NCI-H1694 treated with DMSO at 0.1 percent for 48 hours (cell line): ENCODE measurements around the gene FAM167B.
A peak's percentile ranks its signal among the peaks of the same experiment; 100 is the strongest.

ENCODE experiments used
- DNase-seq: peaks from one replicate; lab custom pipeline; 2025; lab: John Stamatoyannopoulos, UW

The FAM167B gene

DNA sequence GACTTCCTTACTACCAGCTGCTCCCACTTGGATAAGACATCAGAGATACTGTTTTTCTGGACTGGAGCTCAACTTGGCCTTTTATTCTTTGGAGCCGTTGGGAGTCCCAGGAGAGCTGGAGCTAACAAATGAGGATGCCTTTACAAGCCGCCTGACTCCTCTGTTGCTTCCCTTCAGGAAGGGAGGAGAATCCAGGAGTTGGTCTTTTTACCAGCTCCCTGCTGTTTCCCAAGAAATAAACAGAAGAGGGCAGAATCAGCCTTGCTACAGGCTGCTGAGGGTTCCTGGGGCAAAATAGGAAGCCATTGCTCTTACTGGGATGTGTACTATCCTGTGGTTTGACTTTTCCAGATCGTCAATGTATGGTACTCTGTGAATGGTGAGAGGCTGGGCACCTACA, 23.3 kb upstream of the FAM167B start:
- DNase-seq: no peak

DNA sequence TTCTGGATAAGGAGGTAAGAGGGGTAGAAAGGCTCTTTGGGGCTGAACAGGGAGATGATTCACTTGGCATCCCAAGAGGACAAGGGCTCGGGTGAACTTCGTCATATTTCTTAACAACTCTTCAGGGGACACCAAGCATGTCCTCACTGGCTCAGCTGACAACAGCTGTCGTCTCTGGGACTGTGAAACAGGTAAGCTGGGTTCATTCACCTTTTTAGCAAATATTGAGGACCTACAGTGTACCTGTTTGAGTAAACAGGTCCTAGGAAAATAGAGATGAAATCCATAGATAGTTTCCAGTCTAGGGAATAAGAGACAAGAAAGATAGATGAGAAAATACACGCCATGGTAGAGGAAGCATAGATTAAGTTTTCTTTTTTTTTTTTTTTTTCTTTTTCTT, 22.7 kb upstream of the FAM167B start:
- DNase-seq: no peak

DNA sequence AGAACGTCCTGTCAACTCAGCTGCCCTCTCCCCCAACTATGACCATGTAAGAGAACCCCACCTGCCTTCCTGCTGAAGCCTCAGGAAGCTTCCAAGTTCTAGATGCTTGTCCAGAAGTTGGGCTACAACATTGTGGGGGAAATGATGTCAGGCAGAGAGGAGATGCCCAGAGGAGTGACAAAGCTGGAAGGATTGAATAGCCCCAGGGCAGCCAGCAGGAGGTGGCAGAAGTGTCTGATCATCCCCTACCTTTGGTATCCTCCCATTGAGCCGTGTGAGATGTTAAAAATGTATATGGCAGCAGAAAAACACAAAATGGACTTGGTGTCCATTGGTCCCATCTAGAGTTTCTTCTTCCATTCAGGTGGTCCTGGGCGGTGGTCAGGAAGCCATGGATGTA, 18.3 kb upstream of the FAM167B start:
- DNase-seq: no peak

DNA sequence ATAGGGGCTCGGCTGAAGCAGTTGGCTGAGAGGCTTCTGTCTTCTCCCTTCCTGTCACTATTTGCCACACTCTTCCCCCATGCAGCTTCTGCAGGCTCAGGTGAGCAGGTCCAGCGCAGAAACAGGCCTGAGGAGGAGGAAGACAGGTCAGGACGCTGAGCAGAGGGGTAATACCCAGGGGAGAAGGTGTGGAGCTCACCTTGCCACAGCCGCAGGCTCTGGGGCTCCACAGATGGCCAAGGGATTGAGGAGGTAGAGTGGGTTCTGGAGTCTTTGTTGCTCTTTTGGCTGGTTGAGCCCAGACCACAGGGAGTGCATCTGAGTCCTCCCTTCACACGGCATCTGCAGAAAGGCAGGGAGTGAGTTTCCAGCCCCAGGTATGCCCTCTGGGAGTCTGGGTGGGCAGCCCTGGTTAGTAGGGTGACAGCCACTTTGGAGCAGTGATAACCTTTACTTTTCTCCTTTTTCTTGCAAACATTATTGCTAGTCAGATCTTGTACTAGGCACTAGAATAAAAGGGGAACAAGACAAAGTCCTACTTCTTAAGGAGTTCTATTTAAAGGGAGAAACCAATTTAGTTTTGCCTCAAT, 15.1 kb upstream of the FAM167B start:
- no peak for DNase-seq

DNA sequence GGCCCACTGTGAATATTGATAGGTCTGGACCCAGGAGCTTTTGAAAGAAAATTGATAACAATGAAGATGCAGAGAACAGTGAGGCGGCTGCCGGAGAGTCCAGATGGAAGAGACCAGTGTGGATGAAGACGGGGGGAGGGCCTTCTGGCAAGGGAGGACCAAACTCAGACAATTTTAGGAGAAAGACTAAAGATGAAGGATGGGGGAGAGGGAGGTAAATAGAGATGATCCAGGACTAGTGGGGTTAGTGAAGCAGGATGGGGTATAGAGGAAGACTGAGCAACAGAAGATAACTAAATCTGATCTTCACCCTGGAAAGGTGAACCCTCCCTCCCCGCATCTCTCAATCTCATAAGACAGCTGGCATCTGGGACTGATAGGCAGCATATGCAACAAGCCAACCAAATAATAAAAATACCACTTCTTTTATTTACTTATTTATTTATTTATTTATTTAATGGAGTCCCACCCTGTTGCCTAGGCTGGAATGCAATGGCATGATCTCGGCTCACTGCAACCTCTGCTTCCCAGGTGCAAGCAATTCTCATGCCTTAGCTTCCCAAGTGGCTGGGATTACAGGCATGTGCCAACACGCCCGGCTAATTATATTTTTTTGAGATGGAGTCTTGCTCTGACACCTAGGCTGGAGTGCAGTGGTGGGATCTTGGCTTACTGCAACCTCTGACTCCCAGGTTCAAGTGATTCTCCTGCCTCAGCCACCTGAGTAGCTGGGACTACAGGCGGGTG, 14.3 kb upstream of the FAM167B start:
- no peak for DNase-seq

DNA sequence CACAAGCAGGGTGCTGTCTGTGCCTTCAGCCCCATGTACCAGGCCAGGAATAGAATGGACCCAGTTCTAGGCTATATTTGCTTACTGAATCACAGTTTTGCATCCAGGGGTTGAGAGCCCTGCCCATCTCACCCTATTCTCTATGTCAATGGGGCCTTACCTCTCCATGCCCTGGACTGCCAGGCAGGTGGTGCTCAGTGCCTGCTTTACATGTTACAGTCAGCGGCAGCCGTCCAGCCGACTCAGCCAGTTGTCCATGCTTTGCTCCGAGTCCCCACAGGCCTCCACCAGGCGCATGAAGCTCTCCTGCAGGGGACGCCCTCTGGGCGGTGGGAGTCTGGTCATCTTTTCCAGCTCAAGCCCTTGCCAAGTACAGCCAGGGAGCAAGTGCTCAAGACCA, 12.2 kb upstream of the FAM167B start:
- DNase-seq: no peak

DNA sequence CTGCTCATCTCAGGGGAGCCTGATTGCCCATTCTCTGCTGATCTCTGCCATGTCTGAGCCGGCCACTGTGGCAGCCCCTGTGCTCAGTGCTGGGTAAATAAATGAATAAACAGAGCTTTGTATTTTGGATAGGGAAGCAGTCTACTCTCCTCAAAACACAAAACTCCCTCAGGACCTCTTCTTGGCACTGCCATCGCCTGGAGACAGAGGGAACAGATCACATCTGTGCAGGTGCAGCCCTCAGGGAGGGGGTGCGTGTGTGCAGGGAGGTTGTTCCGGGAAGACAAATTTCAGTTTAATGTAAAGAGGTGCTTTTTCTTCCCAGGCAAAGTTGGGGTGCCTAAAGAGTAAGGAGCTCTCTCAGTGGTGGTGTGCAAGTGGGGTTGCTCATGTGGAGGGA, 7.7 kb upstream of the FAM167B start:
- no peak for DNase-seq

DNA sequence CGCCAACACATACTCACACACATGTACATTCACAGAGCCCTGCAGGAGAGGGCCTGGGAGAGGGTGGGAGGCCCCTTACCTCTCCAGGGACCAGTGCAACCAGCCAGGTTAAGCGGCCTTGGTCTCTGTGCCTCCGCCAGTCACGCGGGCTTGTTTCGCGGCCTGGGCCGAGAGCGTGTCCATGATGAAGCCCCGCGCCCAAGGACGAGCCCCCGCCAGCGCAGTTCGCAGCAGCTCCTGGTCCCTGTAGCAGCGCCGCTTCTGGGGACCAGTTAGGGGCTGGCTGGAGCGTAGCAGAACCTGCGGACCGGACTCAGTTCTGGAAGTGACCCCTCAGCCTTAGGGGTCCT, 7.3 kb upstream of the FAM167B start:
- no peak for DNase-seq

DNA sequence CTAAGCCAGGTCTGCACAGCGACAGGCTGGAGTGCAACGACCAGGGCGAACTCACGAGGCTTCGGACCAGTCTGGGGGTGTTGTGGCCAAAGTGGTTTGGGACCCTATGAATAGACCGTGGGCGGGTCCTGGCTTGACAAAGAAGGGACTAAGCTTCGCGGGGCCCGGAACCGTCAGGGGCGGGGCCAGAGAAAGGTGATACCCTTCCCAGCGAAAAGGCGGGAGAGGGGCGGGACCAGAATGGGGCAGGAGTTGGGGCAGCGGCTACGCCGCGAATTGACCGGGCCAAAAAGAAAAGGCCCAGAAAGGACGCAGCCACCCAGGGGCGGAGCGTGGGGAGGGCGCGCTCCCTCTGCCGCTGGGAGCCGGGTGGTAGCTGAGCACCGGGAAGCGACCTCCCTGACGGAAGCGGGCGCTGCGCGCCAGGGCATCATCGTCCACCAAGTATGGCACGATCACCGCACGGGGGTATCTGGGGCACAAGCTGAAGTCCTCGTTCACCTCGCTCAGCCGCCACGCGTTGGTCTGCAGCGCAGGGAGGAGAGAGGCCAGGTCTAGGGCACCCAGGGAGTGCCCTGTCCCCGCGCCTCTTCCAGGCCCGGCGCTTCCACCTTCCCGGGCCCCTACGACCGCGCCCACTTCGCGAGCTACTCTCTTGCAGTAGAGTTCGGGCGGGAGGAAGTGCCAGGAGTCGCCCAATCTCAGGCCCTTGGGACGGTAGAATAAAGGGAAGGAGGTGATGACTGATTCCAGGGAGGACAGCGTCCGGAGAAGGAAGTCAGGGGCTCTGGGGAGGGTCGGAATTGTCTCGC, 6.7 kb upstream of the FAM167B start:
- peak; percentile 47 for DNase-seq

DNA sequence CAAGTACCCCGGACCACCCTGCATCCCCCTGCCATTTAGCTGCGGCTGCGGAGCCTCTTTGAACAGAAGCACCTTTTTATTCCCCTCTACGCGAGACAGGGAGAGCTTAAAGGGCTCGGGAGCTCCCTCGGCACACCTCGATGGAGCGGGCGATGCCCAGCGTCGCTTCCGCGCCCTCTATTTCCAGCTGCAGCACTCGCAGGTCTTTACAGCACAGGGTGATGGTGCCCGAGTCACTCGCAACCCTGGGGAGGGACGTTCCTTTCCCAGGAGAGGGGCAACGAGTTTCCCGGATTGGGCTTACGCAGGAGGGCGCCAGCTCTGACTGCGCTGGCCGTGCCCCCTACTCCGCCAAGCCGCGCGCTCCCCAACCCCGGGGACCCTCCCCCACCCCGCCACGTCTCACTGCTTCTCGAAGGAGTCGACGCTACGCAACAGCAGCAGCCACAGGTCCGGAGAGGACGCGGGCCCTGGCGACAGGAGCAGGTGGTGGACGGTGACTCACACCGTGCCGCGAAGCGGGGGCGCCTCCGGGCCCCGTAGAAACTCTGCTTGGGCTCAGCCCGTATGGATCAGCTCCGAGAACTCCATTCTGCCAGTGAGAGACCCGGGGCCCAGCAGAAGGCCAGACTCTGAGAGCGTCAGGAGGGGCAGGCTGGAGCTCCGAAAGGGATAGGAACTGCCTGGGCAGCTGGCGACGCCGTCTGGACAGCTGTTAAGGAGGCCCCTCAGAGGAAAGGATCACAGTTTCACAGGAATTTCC, 5.8 kb upstream of the FAM167B start:
- no peak for DNase-seq

DNA sequence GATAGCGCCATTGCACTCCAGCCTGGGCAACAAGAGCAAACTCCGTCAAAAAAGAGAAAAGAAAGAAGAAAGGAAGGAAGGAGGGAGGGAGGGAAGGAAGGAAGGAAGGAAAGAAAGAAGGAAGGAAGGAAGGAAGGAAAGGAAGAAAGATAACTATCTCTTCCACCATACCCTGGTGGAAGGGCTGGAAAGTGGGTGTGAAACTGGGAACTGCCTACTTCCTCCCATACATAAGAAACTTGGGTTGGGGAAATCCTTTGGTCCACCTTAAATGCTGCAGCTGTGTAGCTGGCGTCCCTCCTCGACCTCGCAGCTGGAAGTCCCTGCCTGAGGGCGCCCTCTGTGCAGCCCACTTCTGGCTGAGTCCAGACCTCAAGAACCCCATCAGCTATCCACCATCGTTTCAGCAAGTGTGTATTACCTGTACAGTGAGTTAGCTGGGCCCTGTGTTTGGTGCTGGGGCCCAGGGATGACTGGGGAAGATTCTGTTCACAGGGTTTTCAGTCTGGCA, 4.6 kb upstream of the FAM167B start:
- DNase-seq: no peak

DNA sequence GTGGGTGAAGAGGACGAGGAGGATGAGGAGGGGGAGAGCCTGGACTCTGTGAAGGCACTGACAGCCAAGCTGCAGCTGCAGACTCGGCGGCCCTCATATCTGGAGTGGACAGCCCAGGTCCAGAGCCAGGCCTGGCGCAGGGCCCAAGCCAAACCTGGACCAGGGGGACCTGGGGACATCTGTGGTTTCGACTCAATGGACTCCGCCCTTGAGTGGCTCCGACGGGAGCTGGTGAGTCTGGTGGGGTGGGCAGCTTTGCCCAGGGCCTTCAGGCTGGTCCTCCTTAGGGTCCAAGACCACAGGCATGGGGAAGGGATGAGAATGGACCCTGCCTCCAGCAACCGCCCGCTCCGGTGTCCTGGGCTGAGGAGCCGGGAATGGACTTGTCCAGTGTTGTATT, 430 bp downstream of the FAM167B start:
- DNase-seq: no peak

DNA sequence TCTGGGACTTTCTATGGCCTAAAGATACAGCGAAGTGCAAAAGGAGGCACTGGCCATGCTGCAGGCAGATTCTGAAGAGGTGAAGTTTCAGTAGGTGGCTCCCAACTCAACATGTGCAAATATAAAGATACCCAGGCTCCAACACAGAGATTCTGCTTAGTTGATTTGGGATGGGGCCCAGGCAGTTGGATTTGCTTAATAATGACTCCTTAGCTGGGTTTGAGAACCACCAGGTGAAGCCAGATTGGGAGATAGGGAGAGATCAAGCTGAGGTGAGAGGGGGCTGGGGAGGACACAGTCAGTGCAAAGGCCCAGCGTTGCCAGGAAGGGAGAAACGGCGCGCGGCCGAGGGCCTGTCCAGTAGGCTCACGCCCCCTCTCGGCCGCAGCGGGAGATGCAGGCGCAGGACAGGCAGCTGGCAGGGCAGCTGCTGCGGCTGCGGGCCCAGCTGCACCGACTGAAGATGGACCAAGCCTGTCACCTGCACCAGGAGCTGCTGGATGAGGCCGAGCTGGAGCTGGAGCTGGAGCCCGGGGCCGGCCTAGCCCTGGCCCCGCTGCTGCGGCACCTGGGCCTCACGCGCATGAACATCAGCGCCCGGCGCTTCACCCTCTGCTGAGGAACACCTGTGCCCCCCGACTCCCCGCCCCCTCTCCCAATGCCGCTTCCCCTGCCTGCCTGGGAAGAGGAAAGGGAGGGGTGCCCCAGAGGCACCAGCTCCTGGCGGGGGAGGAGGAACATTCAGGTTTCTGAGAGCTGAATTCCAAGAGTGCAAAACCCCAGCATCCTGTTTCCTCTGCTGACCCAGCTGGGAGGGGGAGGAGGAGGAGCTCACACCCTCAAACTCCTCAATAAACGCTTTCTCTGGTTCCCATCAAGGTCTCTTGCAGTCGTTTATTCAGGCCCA, 1.2 kb downstream of the FAM167B start:
- peak; percentile 26 for DNase-seq

DNA sequence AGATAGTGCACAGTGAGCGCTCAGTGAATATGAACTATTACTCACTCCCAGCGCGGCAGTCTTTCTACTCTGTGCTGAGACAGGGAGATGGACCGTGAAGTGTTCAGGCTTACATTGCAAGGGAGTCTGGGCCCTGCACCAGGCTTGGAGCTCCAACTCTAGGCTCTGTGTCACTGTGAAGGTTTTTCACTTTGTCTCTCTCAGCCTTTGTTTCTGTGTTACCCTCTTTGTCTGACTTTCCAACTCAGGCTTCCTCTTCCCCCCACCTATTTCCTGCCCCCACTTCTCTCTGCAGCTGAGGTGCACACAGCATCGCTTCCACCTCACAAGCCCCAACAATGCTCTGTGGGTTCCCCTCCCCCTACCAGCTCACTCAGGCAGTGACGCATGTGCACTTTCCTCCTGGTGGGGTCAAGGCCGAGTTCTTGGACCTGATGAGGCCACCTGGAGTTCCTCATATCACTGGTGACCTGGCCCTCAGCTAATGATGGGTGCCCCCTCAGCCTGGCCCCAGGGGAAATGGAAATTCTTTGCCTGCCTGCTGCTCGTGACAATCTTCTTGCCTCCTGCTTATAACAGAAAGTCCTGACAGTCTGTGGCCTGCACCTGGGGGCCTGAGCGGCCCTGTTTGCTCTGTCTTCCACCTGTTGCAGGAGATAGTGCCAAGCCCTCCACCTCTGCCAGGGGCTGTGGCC, 3.0 kb downstream of the FAM167B start:
- DNase-seq: no peak

DNA sequence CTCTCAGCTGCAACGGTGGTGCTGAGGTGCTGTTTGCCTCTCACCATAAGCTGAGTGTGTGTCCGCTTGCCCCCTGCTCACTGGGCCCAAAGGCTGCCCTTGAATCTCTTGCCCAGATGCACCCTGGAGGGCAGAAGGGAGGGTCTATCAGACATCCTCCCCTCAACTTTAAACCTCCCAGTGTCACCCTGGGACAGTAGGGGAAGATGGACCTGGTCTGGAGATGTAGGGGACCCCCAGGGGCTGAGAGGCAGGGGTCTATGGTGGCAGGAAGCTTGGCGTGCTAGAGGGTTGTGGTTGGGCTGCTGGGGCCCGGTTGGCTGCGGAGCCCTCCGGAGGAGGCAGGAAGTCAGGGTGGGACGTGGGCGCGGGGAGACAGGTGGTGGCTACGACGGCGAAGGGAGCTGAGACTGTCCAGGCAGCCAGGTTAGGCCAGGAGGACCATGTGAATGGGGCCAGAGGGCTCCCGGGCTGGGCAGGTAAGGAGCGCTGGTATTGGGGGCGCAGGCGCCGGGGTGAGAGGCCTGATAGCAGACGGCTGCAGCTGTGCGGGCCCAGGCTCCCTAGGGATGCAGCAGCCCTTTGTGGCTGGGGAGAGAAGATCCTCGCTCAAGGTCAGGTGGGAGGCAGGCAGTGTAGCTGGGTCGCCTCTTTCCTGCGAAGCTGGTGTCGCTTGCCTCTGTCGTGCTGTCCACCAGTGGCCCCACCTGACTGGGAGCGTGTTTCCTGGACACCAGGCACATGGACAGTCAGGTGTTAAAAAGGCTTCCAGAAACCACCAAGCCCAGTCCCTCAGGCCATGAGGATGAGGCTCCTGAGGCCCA, 4.1 kb downstream of the FAM167B start, which contains the start of gene LCK:
TSS of gene LCK (plus strand) at position 373 of the 824 bp plus-strand sequence. CDS start 23,065 bp downstream, outside the sequence.
- DNase-seq: no peak

DNA sequence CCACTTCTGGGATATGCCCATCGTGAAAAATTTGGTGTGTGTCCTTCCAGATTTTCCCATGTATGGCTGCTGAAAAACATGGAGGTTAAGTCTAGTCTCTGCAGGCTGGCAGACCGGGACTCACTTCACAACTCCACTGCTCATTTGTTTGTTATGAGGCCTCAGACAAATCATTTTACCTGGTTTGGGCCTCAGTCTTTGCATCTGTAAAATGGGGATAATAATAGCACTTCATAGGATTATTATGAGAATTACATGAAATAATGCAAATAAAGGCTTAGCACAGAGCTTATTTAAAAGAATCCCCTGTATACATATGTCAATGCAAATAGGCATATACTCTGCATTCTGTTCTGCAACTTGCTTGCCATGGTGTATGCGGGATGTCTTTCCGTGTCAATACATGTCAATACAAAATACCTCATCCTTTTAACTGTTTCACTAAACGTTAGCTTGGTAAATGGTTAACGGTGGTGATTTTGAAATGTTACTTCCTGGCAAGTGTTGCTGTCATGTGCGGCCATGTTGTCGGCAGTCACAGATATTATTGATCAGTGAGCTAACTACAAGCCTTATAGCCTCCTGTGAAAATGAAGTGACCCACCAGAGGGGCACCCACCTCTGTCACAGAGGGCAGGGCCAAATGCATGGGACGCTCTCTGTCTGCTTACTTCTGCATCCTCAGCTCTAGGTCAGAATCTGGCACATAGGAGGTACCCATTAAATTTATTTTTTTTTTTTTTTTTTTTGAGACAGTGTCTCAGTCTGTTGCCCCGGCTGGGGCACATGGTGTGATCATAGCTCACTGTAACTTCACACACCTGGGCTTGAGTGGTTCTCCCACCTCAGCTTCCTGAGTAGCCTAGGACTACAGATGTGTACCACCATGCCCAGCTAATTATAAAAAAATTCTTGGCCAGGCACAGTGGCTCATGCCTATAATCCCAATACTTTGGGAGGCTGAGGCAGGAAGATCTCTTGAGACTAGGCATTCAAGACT, 8.3 kb downstream of the FAM167B start:
- DNase-seq: no peak

DNA sequence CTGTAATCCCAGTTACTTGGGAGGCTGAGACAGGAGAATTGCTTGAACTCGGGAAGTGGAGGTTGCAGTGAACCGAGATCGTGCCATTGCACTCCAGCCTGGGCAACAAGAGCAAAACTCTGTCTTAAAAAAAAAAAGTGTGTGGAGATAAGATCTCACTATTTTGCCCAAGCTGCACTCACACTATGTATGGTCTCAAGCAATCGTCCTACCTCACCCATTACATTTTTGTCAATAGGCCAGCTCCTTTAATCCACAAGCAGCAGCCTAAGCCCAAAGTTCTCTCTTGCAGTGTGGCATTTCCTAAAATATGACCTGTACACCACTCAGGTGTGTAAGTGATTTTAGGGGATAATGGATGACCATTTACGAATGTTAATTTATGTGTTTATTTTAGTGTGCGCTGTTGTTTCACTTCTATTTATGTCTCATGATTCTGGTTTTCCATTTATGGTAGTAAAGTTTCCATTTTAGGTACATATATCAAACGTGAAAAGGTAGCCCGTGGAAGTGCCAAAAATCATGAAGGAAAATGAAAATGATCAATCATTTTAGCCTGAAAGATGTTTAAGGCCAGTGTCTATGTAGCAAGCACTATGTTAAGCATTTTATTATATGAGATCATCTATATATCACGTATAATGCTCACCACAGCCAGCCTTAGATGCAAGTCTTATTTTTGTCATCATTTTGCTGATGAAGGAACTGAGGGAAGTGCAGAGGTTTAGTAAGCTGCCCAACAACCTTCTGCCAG, 9.6 kb downstream of the FAM167B start:
- DNase-seq: no peak

DNA sequence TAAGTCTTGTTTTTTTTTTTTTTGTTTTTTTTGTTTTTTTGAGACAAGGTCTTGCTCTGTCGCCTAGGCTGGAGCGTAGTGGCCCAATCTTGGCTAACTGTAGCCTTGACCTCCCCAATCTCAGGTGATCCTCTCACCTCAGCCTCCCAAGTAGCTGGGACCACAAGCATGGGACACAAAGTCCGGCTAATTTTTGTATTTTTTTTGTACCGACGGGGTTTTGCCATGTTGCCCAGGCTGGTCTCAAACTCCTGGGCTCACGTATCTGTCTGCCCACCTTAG, 10.1 kb downstream of the FAM167B start:
- no peak for DNase-seq
